Measurements from ENCODE around the gene PARD3.
"Not testable (repeated sequence)": the region's sequence is repeated elsewhere in the genome, so short reads cannot be mapped to it uniquely, and the experiment has no call there.

Gene PARD3

GRCh38 chr10:34797155-34797554 is 17.9 kb downstream of the PARD3 start:
- no peak overlapping the region for H3K4me3 ChIP-seq (ENCODE audit: low read depth, low read length)
- peaks cover 30% of the 10 kb centered on the region for H3K79me2 ChIP-seq (ENCODE audit: control insufficient read depth, insufficient read depth, low read length, unreplicated experiment)
- no peaks in the 10 kb centered on the region for H3K27me3 ChIP-seq (ENCODE audit: insufficient read depth, low read length)
- H3K4me1 ChIP-seq (ENCODE audit: control insufficient read depth, insufficient read depth, low read length, unreplicated experiment): no peaks in the 10 kb centered on the region
- H3K27ac ChIP-seq (ENCODE audit: low read depth, low read length): no peak overlapping the region
- H2AFZ ChIP-seq (ENCODE audit: low read length, unreplicated experiment): no peak overlapping the region
- H3K36me3 ChIP-seq (ENCODE audit: insufficient read depth, low read length): no peaks in the 10 kb centered on the region

GRCh38 chr10:34796133-34796532 is 19.0 kb downstream of the PARD3 start:
- no peak overlapping the region for H2AFZ ChIP-seq (ENCODE audit: low read length, unreplicated experiment)
- H3K27ac ChIP-seq (ENCODE audit: low read depth, low read length): no peak overlapping the region
- H3K79me2 ChIP-seq (ENCODE audit: control insufficient read depth, insufficient read depth, low read length, unreplicated experiment): peaks cover 35% of the 10 kb centered on the region
- H3K4me1 ChIP-seq (ENCODE audit: control insufficient read depth, insufficient read depth, low read length, unreplicated experiment): peaks cover under 1% of the 10 kb centered on the region
- H3K27me3 ChIP-seq (ENCODE audit: insufficient read depth, low read length): no peaks in the 10 kb centered on the region
- no peak overlapping the region for H3K4me3 ChIP-seq (ENCODE audit: low read depth, low read length)
- H3K36me3 ChIP-seq (ENCODE audit: insufficient read depth, low read length): no peaks in the 10 kb centered on the region

- Histone ChIP-seq H3K79me2 (ENCODE audit: control insufficient read depth, insufficient read depth, low read length, unreplicated experiment) (peaks cover 38% of the 10 kb centered on the region), H3K4me1 (ENCODE audit: control insufficient read depth, insufficient read depth, low read length, unreplicated experiment) (peaks cover 8% of the 10 kb centered on the region), H3K36me3 (ENCODE audit: insufficient read depth, low read length) (no peaks in the 10 kb centered on the region), H3K4me3 (ENCODE audit: low read depth, low read length) (no peak overlapping the region), H3K27me3 (ENCODE audit: insufficient read depth, low read length) (no peaks in the 10 kb centered on the region), H3K27ac (ENCODE audit: low read depth, low read length) (no peak overlapping the region), H2AFZ (ENCODE audit: low read length, unreplicated experiment) (no peak overlapping the region)
Measured at GRCh38 chr10:34795334-34795733, 19.8 kb downstream of the PARD3 start.

GRCh38 chr10:34794835-34795234 is 20.3 kb downstream of the PARD3 start:
- Histone ChIP-seq H3K79me2 (ENCODE audit: control insufficient read depth, insufficient read depth, low read length, unreplicated experiment) (peaks cover 41% of the 10 kb centered on the region), H2AFZ (ENCODE audit: low read length, unreplicated experiment) (no peak overlapping the region), H3K36me3 (ENCODE audit: insufficient read depth, low read length) (no peaks in the 10 kb centered on the region)

GRCh38 chr10:34793581-34793980 is 21.5 kb downstream of the PARD3 start:
- H3K79me2 ChIP-seq (ENCODE audit: control insufficient read depth, insufficient read depth, low read length, unreplicated experiment): peaks cover 41% of the 10 kb centered on the region
- not testable (repeated sequence) for H3K27ac ChIP-seq (ENCODE audit: low read depth, low read length); H3K27me3 ChIP-seq (ENCODE audit: insufficient read depth, low read length); H2AFZ ChIP-seq (ENCODE audit: low read length, unreplicated experiment); H3K36me3 ChIP-seq (ENCODE audit: insufficient read depth, low read length); H3K4me3 ChIP-seq (ENCODE audit: low read depth, low read length)
- H3K4me1 ChIP-seq (ENCODE audit: control insufficient read depth, insufficient read depth, low read length, unreplicated experiment): peaks cover 13% of the 10 kb centered on the region

More at GRCh38 chr10:34794835-34795234, 20.3 kb downstream of the PARD3 start:
- Histone ChIP-seq H3K4me1 (ENCODE audit: control insufficient read depth, insufficient read depth, low read length, unreplicated experiment) (peaks cover 13% of the 10 kb centered on the region), H3K27me3 (ENCODE audit: insufficient read depth, low read length) (no peaks in the 10 kb centered on the region), H3K27ac (ENCODE audit: low read depth, low read length) (no peak overlapping the region), H3K4me3 (ENCODE audit: low read depth, low read length) (no peak overlapping the region)

GRCh38 chr10:34792881-34793280 is 22.2 kb downstream of the PARD3 start:
- Histone ChIP-seq H3K79me2 (ENCODE audit: control insufficient read depth, insufficient read depth, low read length, unreplicated experiment) (peaks cover 41% of the 10 kb centered on the region), H2AFZ (ENCODE audit: low read length, unreplicated experiment) (no peak overlapping the region), H3K4me3 (ENCODE audit: low read depth, low read length) (no peak overlapping the region), H3K27me3 (ENCODE audit: insufficient read depth, low read length) (no peaks in the 10 kb centered on the region), H3K4me1 (ENCODE audit: control insufficient read depth, insufficient read depth, low read length, unreplicated experiment) (peaks cover 13% of the 10 kb centered on the region), H3K27ac (ENCODE audit: low read depth, low read length) (no peak overlapping the region), H3K36me3 (ENCODE audit: insufficient read depth, low read length) (no peaks in the 10 kb centered on the region)

GRCh38 chr10:34791947-34792346 is 23.1 kb downstream of the PARD3 start:
- Histone ChIP-seq H3K79me2 (ENCODE audit: control insufficient read depth, insufficient read depth, low read length, unreplicated experiment) (peaks cover 39% of the 10 kb centered on the region), H3K27me3 (ENCODE audit: insufficient read depth, low read length) (no peaks in the 10 kb centered on the region), H3K4me1 (ENCODE audit: control insufficient read depth, insufficient read depth, low read length, unreplicated experiment) (peaks cover 13% of the 10 kb centered on the region), H3K27ac (ENCODE audit: low read depth, low read length) (no peak overlapping the region), H3K36me3 (ENCODE audit: insufficient read depth, low read length) (no peaks in the 10 kb centered on the region), H2AFZ (ENCODE audit: low read length, unreplicated experiment) (no peak overlapping the region), H3K4me3 (ENCODE audit: low read depth, low read length) (no peak overlapping the region)

- Histone ChIP-seq H3K4me1 (ENCODE audit: control insufficient read depth, insufficient read depth, low read length, unreplicated experiment) (peaks cover 18% of the 10 kb centered on the region), H2AFZ (ENCODE audit: low read length, unreplicated experiment) (no peak overlapping the region), H3K36me3 (ENCODE audit: insufficient read depth, low read length) (no peaks in the 10 kb centered on the region), H3K79me2 (ENCODE audit: control insufficient read depth, insufficient read depth, low read length, unreplicated experiment) (peaks cover 42% of the 10 kb centered on the region), H3K27me3 (ENCODE audit: insufficient read depth, low read length) (no peaks in the 10 kb centered on the region), H3K4me3 (ENCODE audit: low read depth, low read length) (no peak overlapping the region), H3K27ac (ENCODE audit: low read depth, low read length) (no peak overlapping the region)
Measured at GRCh38 chr10:34791228-34791627, 23.9 kb downstream of the PARD3 start.

- Histone ChIP-seq H2AFZ (ENCODE audit: low read length, unreplicated experiment) (no peak overlapping the region), H3K4me3 (ENCODE audit: low read depth, low read length) (no peak overlapping the region), H3K4me1 (ENCODE audit: control insufficient read depth, insufficient read depth, low read length, unreplicated experiment) (peaks cover 20% of the 10 kb centered on the region), H3K79me2 (ENCODE audit: control insufficient read depth, insufficient read depth, low read length, unreplicated experiment) (peaks cover 39% of the 10 kb centered on the region), H3K27ac (ENCODE audit: low read depth, low read length) (no peak overlapping the region), H3K27me3 (ENCODE audit: insufficient read depth, low read length) (no peaks in the 10 kb centered on the region), H3K36me3 (ENCODE audit: insufficient read depth, low read length) (no peaks in the 10 kb centered on the region)
Measured at GRCh38 chr10:34789966-34790506, 25.1 kb downstream of the PARD3 start.

- Histone ChIP-seq H3K27ac (ENCODE audit: low read depth, low read length) (no peak overlapping the region), H3K4me1 (ENCODE audit: control insufficient read depth, insufficient read depth, low read length, unreplicated experiment) (peaks cover 29% of the 10 kb centered on the region)
Measured at GRCh38 chr10:34786464-34786863, 28.6 kb downstream of the PARD3 start.

GRCh38 chr10:34781711-34782110 is 33.4 kb downstream of the PARD3 start:
- no peak overlapping the region for H2AFZ ChIP-seq (ENCODE audit: low read length, unreplicated experiment)
- H3K27me3 ChIP-seq (ENCODE audit: insufficient read depth, low read length): no peaks in the 10 kb centered on the region
- no peak overlapping the region for H3K4me3 ChIP-seq (ENCODE audit: low read depth, low read length)
- H3K27ac ChIP-seq (ENCODE audit: low read depth, low read length): no peak overlapping the region
- no peaks in the 10 kb centered on the region for H3K36me3 ChIP-seq (ENCODE audit: insufficient read depth, low read length)
- H3K4me1 ChIP-seq (ENCODE audit: control insufficient read depth, insufficient read depth, low read length, unreplicated experiment): peaks cover 35% of the 10 kb centered on the region
- H3K79me2 ChIP-seq (ENCODE audit: control insufficient read depth, insufficient read depth, low read length, unreplicated experiment): peaks cover 27% of the 10 kb centered on the region

More at GRCh38 chr10:34786464-34786863, 28.6 kb downstream of the PARD3 start:
- no peaks in the 10 kb centered on the region for H3K27me3 ChIP-seq (ENCODE audit: insufficient read depth, low read length)
- H2AFZ ChIP-seq (ENCODE audit: low read length, unreplicated experiment): no peak overlapping the region
- peaks cover 32% of the 10 kb centered on the region for H3K79me2 ChIP-seq (ENCODE audit: control insufficient read depth, insufficient read depth, low read length, unreplicated experiment)
- no peak overlapping the region for H3K4me3 ChIP-seq (ENCODE audit: low read depth, low read length)
- no peaks in the 10 kb centered on the region for H3K36me3 ChIP-seq (ENCODE audit: insufficient read depth, low read length)
